Liver (tissue), 9 donors: Measurements from ENCODE around the gene RFT1. TPM values are rescaled to one million over a fixed set of nuclear protein-coding genes. Genes with fewer than 3 reads are reported as not detected.

Experiments used
- DNase-seq: peaks from one replicate; pipeline ENCODE4 v3.0.0-alpha.2; 2017; ENCODE audit warnings: low spot score
- H3K27ac ChIP-seq, 2 donors: one replicate each; pipeline ENCODE4 v1.7.0; 2013; ENCODE audit warnings: inconsistent platforms in 2 of 2, low read length in 2 of 2, control low read depth in 1 of 2, low read depth in 1 of 2, mild to moderate bottlenecking in 1 of 2
- H3K27me3 ChIP-seq, 4 donors: one replicate each; pipeline versions ENCODE4 v1.6.1 to v1.7.0; 2013; ENCODE audit warnings: low read length in 3 of 4, inconsistent platforms in 1 of 4, mild to moderate bottlenecking in 1 of 4, moderate library complexity in 1 of 4; ENCODE audit not compliant: control insufficient read depth in 4 of 4, insufficient read depth in 4 of 4
- H3K36me3 ChIP-seq, 4 donors: one replicate each; pipeline versions ENCODE4 v1.6.1 to v1.7.0; 2013; ENCODE audit warnings: low read length in 3 of 4, mild to moderate bottlenecking in 3 of 4, low read depth in 1 of 4, moderate library complexity in 1 of 4; ENCODE audit not compliant: control insufficient read depth in 4 of 4, insufficient read depth in 3 of 4
- H3K4me1 ChIP-seq, 4 donors: one replicate each; pipeline versions ENCODE4 v1.6.1 to v1.7.0; 2013; ENCODE audit warnings: low read length in 3 of 4, mild to moderate bottlenecking in 3 of 4, moderate library complexity in 1 of 4; ENCODE audit not compliant: control insufficient read depth in 4 of 4, insufficient read depth in 4 of 4
- H3K4me3 ChIP-seq, 3 donors: one replicate each; pipeline versions ENCODE4 v1.6.1 to v1.7.0; 2013; ENCODE audit warnings: low read length in 3 of 3, control low read depth in 1 of 3, low read depth in 1 of 3, mild to moderate bottlenecking in 1 of 3
- H3K9ac ChIP-seq, 2 donors: one replicate each; pipeline ENCODE4 v1.7.0; 2013; ENCODE audit warnings: low read length in 2 of 2, mild to moderate bottlenecking in 2 of 2, moderate library complexity in 2 of 2, control low read depth in 1 of 2, low read depth in 1 of 2
- H3K9me3 ChIP-seq, 4 donors: one replicate each; pipeline versions ENCODE4 v1.6.1 to v1.7.0; 2013; ENCODE audit warnings: low read length in 3 of 4; ENCODE audit not compliant: control insufficient read depth in 4 of 4
- FOXA1 ChIP-seq: IDR thresholded peaks from 2 replicates; pipeline ENCODE4 v1.6.1; 2016; ENCODE audit warnings: antibody characterized with exemption
- FOXA2 ChIP-seq: IDR thresholded peaks from 2 replicates; pipeline ENCODE4 v1.6.1; 2016; ENCODE audit warnings: antibody characterized with exemption
- GABPA ChIP-seq, 2 donors: IDR thresholded peaks in 1 of 2; conservative IDR thresholded peaks in 1 of 2; 2 replicates each; pipeline ENCODE4 v1.6.1; 2016; ENCODE audit warnings: antibody characterized with exemption in 2 of 2, mild to moderate bottlenecking in 1 of 2, moderate library complexity in 1 of 2
- HNF4G ChIP-seq: IDR thresholded peaks from 2 replicates; pipeline ENCODE4 v1.6.1; 2016; ENCODE audit warnings: antibody characterized with exemption
- JUND ChIP-seq, 2 donors: IDR thresholded peaks; 2 replicates each; pipeline ENCODE4 v1.6.1; 2016; ENCODE audit warnings: antibody characterized with exemption in 2 of 2
- MAX ChIP-seq: IDR thresholded peaks from 2 replicates; pipeline ENCODE4 v1.6.1; 2016; ENCODE audit warnings: antibody characterized with exemption
- NR2F2 ChIP-seq: IDR thresholded peaks from 2 replicates; pipeline ENCODE4 v1.6.1; 2016; ENCODE audit warnings: antibody characterized with exemption
- RAD21 ChIP-seq, 2 donors: IDR thresholded peaks; 2 replicates each; pipeline ENCODE4 v1.6.1; 2016; ENCODE audit warnings: antibody characterized with exemption in 2 of 2, mild to moderate bottlenecking in 2 of 2
- RXRA ChIP-seq, 2 donors: IDR thresholded peaks; 2 replicates each; pipeline ENCODE4 v1.6.1; 2017 to 2018; ENCODE audit warnings: antibody characterized with exemption in 2 of 2, mild to moderate bottlenecking in 1 of 2
- SP1 ChIP-seq: IDR thresholded peaks from 2 replicates; pipeline ENCODE4 v1.6.1; 2018; ENCODE audit warnings: antibody characterized with exemption, mild to moderate bottlenecking
- TAF1 ChIP-seq: conservative IDR thresholded peaks from 2 replicates; pipeline ENCODE4 v1.6.1; 2016; ENCODE audit warnings: antibody characterized with exemption, mild to moderate bottlenecking
- YY1 ChIP-seq: IDR thresholded peaks from 2 replicates; pipeline ENCODE4 v1.6.1; 2016; ENCODE audit warnings: antibody characterized with exemption, mild to moderate bottlenecking
- ZBTB33 ChIP-seq: IDR thresholded peaks from 2 replicates; pipeline ENCODE4 v1.6.1; 2016; ENCODE audit warnings: antibody characterized with exemption
- WGBS: extraction: QIAGEN DNeasy Blood & Tissue Kit; methylation state at CpG from one replicate; pipeline ENCODE4 v1.1.7; 2013; 5-methylcytosine and 5-hydroxymethylcytosine counted together
- polyA plus RNA-seq, 2 donors: library from polyadenylated mRNA; stranded (reverse) in 1 of 2; unstranded in 1 of 2; fragments of 200-250 nt in 1 of 2; fragments of >200 nt in 1 of 2; fragmentation: Nextera tagmentation in 1 of 2; extraction: Ambion mirVana in 1 of 2; gene quantifications; one replicate each; pipeline versions ENCODE4 v1.2.1 to v1.2.3, GENCODE V29; 2013 to 2015
- total RNA-seq, 2 donors: library from RNA; depleted of rRNA; stranded (reverse); fragments of >200 nt; gene quantifications; one replicate each; pipeline ENCODE4 v1.2.3, GENCODE V29; 2014
- TF ChIP-seq, protein P1 (sequence below): fragments of 150-350 bp; IDR thresholded peaks from 2 replicates; pipeline ENCODE4 v1.5.1; 2017; ENCODE audit warnings: improper control_type of control experiment, low read depth, low read length; ENCODE audit not compliant: missing input control
- TF ChIP-seq, protein P2 (sequence below): IDR thresholded peaks from 2 replicates; pipeline ENCODE4 v1.6.1; 2016; ENCODE audit warnings: antibody characterized with exemption, mild to moderate bottlenecking
- TF ChIP-seq, protein P3 (sequence below): IDR thresholded peaks from 2 replicates; pipeline ENCODE4 v1.6.1; 2016; ENCODE audit warnings: antibody characterized with exemption
- donor health status: healthy.
- donor health status: healthy.
- donor health status: healthy.
- donor health status: healthy.
- donor health status: healthy.

The RFT1 gene
- total and polyA plus RNA-seq, 4 donors = 8.0 to 12.6 (median 11.8) TPM

- TF ChIP-seq GABPA (IDR thresholded peaks at IDR 0.05 in 1 of 2, conservative IDR thresholded peaks at IDR 0.05 in 1 of 2) (no peak), ZBTB33 (no peak), FOXA2 (no peak), HNF4G (no peak), SP1 (no peak), MAX (no peak), JUND (IDR thresholded peaks at IDR 0.05) (no peak), RXRA (IDR thresholded peaks at IDR 0.05) (no peak), NR2F2 (no peak), FOXA1 (no peak), YY1 (no peak), RAD21 (IDR thresholded peaks at IDR 0.05) (no peak), TAF1 (no peak)
- TF ChIP-seq, protein P1, sequence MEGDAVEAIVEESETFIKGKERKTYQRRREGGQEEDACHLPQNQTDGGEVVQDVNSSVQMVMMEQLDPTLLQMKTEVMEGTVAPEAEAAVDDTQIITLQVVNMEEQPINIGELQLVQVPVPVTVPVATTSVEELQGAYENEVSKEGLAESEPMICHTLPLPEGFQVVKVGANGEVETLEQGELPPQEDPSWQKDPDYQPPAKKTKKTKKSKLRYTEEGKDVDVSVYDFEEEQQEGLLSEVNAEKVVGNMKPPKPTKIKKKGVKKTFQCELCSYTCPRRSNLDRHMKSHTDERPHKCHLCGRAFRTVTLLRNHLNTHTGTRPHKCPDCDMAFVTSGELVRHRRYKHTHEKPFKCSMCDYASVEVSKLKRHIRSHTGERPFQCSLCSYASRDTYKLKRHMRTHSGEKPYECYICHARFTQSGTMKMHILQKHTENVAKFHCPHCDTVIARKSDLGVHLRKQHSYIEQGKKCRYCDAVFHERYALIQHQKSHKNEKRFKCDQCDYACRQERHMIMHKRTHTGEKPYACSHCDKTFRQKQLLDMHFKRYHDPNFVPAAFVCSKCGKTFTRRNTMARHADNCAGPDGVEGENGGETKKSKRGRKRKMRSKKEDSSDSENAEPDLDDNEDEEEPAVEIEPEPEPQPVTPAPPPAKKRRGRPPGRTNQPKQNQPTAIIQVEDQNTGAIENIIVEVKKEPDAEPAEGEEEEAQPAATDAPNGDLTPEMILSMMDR = no peak
- TF ChIP-seq, protein P2, sequence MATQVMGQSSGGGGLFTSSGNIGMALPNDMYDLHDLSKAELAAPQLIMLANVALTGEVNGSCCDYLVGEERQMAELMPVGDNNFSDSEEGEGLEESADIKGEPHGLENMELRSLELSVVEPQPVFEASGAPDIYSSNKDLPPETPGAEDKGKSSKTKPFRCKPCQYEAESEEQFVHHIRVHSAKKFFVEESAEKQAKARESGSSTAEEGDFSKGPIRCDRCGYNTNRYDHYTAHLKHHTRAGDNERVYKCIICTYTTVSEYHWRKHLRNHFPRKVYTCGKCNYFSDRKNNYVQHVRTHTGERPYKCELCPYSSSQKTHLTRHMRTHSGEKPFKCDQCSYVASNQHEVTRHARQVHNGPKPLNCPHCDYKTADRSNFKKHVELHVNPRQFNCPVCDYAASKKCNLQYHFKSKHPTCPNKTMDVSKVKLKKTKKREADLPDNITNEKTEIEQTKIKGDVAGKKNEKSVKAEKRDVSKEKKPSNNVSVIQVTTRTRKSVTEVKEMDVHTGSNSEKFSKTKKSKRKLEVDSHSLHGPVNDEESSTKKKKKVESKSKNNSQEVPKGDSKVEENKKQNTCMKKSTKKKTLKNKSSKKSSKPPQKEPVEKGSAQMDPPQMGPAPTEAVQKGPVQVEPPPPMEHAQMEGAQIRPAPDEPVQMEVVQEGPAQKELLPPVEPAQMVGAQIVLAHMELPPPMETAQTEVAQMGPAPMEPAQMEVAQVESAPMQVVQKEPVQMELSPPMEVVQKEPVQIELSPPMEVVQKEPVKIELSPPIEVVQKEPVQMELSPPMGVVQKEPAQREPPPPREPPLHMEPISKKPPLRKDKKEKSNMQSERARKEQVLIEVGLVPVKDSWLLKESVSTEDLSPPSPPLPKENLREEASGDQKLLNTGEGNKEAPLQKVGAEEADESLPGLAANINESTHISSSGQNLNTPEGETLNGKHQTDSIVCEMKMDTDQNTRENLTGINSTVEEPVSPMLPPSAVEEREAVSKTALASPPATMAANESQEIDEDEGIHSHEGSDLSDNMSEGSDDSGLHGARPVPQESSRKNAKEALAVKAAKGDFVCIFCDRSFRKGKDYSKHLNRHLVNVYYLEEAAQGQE = no peak
- TF ChIP-seq, protein P3, sequence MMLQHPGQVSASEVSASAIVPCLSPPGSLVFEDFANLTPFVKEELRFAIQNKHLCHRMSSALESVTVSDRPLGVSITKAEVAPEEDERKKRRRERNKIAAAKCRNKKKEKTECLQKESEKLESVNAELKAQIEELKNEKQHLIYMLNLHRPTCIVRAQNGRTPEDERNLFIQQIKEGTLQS = no peak
- Histone ChIP-seq H3K4me1 (peaks cover 0 to 22% (median 4%) of the 10 kb centered on the region in 4 donors), H3K4me3 (no peak overlapping the region), H3K9me3 (no peaks in the 10 kb centered on the region), H3K27ac (no peak overlapping the region), H3K36me3 (peaks cover 0 to 2% (median 0%) of the 10 kb centered on the region in 4 donors), H3K9ac (no peak overlapping the region), H3K27me3 (no peaks in the 10 kb centered on the region)
- 76% methylated on average over 17 of the region's 17 CpGs for WGBS
- peak; percentile 53 for DNase-seq
These were observed 40.3 kb upstream of the RFT1 start for GRCh38 chr3:53170325-53171063.
